Esophagus muscularis mucosa (tissue), 3 donors: ENCODE data around the gene NTPCR.

ENCODE experiments used
- POLR2A ChIP-seq: fragments of 450-650 bp; IDR thresholded peaks from one replicate; pipeline ENCODE4 v1.6.1; 2017; ENCODE audit warnings: antibody characterized with exemption, moderate library complexity, mild to moderate bottlenecking, low read depth
- TF ChIP-seq, protein P1 (sequence below), 3 experiments: fragments of 200-600 bp in 2 of 3; fragments of 450-650 bp in 1 of 3; sonication (generic) in 2 of 3; IDR thresholded peaks; one replicate each; pipeline ENCODE4 v1.5.1; 2017 to 2019; ENCODE audit warnings: antibody characterized with exemption in 3 of 3, mild to moderate bottlenecking in 2 of 3, moderate library complexity in 1 of 3

DNA sequence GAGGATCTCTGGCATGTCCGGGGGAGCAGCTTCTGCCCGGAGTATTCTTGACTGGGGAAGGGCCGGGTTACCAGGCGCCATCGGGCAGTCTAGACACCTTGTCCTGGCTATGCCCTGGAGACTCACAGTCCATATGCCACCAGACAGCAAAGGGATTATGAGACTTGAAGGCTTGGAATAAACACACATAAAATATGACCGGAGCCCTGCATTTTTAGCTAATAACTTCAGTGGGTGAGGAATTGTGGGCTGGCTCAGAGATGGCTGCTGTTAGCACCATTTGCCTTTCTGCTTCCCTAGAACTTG lies 15.5 kb downstream of the NTPCR start:
- TF ChIP-seq, protein P1, sequence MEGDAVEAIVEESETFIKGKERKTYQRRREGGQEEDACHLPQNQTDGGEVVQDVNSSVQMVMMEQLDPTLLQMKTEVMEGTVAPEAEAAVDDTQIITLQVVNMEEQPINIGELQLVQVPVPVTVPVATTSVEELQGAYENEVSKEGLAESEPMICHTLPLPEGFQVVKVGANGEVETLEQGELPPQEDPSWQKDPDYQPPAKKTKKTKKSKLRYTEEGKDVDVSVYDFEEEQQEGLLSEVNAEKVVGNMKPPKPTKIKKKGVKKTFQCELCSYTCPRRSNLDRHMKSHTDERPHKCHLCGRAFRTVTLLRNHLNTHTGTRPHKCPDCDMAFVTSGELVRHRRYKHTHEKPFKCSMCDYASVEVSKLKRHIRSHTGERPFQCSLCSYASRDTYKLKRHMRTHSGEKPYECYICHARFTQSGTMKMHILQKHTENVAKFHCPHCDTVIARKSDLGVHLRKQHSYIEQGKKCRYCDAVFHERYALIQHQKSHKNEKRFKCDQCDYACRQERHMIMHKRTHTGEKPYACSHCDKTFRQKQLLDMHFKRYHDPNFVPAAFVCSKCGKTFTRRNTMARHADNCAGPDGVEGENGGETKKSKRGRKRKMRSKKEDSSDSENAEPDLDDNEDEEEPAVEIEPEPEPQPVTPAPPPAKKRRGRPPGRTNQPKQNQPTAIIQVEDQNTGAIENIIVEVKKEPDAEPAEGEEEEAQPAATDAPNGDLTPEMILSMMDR (IDR thresholded peaks at IDR 0.05) = no peak
- TF ChIP-seq POLR2A = no peak
